Neutrophil (primary cell): ENCODE results near the gene WDR36.

Experiments used
- H3K27ac ChIP-seq: fragments of 200-600 bp; sonication (generic); 2 replicates; pipeline ENCODE4 v1.5.1; 2016; ENCODE audit warnings: mild to moderate bottlenecking, moderate library complexity
- H3K27me3 ChIP-seq: fragments of 200-600 bp; sonication (generic); 2 replicates; pipeline ENCODE4 v1.6.0; 2016; ENCODE audit warnings: mild to moderate bottlenecking
- H3K36me3 ChIP-seq: fragments of 200-600 bp; sonication (generic); 2 replicates; pipeline ENCODE4 v1.5.1; 2017
- H3K4me1 ChIP-seq, 2 experiments: fragments of 200-600 bp in 1 of 2; sonication (generic) in 1 of 2; 1 replicate in 1 of 2; 2 replicates in 1 of 2; pipeline versions ENCODE4 v1.5.1 to v1.6.1; 2013 to 2016; ENCODE audit warnings: low read depth in 1 of 2, low read length in 1 of 2, mild to moderate bottlenecking in 1 of 2, moderate library complexity in 1 of 2; ENCODE audit not compliant: control insufficient read depth in 1 of 2, insufficient read depth in 1 of 2
- H3K4me3 ChIP-seq, 2 experiments: fragments of 200-600 bp in 1 of 2; sonication (generic) in 1 of 2; 1 replicate in 1 of 2; 2 replicates in 1 of 2; pipeline ENCODE4 v1.5.1; 2013 to 2016; ENCODE audit warnings: low read depth in 1 of 2, low read length in 1 of 2, mild to moderate bottlenecking in 1 of 2, moderate library complexity in 1 of 2
- H3K9me3 ChIP-seq: fragments of 200-600 bp; sonication (generic); 2 replicates; pipeline ENCODE4 v1.5.1; 2016
- TF ChIP-seq, protein P1 (sequence below): fragments of 200-600 bp; sonication (generic); IDR thresholded peaks from 2 replicates; pipeline ENCODE4 v1.5.1; 2016; ENCODE audit warnings: antibody characterized with exemption

The WDR36 gene

DNA sequence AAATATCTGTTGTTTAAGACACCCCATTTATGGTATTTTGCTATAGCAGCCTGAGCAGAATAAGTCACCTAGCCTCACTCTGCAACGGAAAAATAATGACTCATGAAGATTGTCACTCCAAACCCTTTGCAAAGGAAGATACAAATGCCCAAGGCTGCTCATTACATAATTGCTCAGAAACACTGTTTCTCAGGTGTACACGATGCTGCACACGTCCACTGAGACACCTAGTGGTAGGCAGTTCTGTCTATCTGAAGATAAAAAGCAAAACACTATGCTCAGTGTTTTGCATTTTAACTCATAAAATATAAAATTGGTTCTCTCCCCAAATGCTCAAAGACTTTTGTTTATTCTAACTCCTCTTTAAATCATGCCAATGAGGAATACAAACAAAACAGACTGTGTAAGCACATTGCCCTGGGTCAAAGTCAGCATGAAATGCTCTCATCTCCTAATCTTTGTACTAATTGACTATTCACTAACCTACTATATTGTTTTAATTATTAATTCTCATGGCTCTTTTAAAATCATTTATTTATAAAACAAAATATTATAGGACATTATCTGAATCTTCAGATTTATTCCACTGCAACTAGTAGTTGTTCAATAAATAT lies 28.3 kb upstream of the WDR36 start:
- peaks cover 64% of the 10 kb centered on the region for H3K27me3 ChIP-seq
- no peak overlapping the region for H3K4me3 ChIP-seq
- H3K36me3 ChIP-seq = no peaks in the 10 kb centered on the region
- H3K27ac ChIP-seq = no peak overlapping the region
- no peaks in the 10 kb centered on the region for H3K9me3 ChIP-seq
- TF ChIP-seq, protein P1, sequence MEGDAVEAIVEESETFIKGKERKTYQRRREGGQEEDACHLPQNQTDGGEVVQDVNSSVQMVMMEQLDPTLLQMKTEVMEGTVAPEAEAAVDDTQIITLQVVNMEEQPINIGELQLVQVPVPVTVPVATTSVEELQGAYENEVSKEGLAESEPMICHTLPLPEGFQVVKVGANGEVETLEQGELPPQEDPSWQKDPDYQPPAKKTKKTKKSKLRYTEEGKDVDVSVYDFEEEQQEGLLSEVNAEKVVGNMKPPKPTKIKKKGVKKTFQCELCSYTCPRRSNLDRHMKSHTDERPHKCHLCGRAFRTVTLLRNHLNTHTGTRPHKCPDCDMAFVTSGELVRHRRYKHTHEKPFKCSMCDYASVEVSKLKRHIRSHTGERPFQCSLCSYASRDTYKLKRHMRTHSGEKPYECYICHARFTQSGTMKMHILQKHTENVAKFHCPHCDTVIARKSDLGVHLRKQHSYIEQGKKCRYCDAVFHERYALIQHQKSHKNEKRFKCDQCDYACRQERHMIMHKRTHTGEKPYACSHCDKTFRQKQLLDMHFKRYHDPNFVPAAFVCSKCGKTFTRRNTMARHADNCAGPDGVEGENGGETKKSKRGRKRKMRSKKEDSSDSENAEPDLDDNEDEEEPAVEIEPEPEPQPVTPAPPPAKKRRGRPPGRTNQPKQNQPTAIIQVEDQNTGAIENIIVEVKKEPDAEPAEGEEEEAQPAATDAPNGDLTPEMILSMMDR = no peak
- no peaks in the 10 kb centered on the region for H3K4me1 ChIP-seq

DNA sequence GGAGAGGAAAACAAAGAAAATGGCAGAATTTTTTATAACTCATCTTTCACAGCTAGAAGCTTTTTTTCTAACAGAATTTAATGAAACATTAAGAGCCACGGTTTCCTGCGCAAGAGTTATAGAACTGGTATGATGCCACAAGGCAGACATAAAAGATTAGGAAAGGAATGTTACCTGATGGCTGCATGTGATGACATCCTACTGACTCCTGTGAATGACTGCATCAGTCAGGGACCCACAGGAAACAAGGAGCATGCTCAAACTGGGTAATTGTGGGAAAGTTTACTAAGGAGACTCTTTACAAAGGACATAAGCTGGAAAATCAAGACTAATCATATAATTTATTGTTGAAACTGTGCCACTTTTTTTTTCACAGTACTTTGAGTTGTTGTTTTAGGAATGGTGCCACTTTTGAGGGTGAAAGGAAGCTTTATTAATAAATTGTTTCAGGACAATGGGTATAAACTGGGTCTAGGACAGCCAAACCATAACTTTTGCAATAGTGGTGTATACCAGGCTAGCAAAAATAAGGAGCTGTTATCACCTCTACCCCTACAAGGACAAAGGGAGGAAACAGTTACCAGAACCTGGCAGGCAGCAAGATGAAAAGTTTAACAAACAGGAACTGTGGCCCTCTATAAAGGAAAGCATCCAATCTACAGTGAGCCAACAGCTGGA lies 25.7 kb upstream of the WDR36 start:
- H3K27ac ChIP-seq = no peak overlapping the region
- TF ChIP-seq, protein P1 = no peak
- H3K4me3 ChIP-seq = no peak overlapping the region
- H3K27me3 ChIP-seq = peaks cover 90% of the 10 kb centered on the region
- H3K9me3 ChIP-seq = no peaks in the 10 kb centered on the region
- no peaks in the 10 kb centered on the region for H3K36me3 ChIP-seq
- no peaks in the 10 kb centered on the region for H3K4me1 ChIP-seq

DNA sequence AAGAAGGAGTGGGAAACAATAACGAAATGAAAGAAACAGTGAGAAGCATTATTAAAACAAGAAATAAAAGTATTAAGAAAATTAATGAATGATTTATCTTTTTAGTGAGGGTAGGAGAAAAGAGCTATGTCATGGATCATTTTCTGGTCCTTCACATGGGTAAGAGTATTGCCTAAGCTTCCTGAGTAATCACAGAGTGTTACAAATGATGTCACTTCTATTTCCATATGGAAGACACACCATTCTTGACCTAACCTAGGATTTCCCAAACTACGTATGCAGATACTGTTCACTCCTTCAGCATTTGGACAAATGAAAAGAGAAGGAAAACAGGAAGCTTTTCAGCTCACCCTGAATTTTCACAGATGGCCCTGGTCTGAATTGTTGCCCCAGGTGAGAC lies 23.9 kb upstream of the WDR36 start:
- TF ChIP-seq, protein P1 = no peak
- no peaks in the 10 kb centered on the region for H3K36me3 ChIP-seq
- H3K4me3 ChIP-seq = no peak overlapping the region
- peaks cover 98% of the 10 kb centered on the region for H3K27me3 ChIP-seq
- no peaks in the 10 kb centered on the region for H3K9me3 ChIP-seq
- H3K27ac ChIP-seq = no peak overlapping the region
- H3K4me1 ChIP-seq = peaks cover 5% of the 10 kb centered on the region in 2 experiments

DNA sequence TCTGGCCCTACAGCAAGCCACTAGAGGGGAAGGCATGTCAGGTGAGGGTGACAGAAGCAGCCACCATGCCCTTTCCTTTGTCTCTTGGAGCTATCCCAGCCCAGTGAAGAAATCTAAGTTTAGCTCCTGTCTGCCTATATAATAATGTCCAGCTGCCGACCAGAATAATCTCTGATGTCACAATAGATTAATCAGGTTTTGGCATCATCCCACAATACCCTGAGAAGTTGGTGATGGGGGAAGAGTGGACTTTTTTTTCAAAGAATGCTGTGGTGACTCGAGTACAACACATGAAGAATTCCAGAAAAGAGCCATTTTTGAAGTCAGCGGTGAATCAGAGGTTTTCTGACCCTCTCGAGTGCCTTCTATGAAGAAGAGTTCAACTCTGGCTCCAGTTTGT lies 22.3 kb upstream of the WDR36 start:
- Histone ChIP-seq H3K4me3 (no peak overlapping the region), H3K36me3 (no peaks in the 10 kb centered on the region), H3K27me3 (peaks cover 95% of the 10 kb centered on the region), H3K4me1 (peaks cover 5 to 12% of the 10 kb centered on the region in 2 experiments), H3K27ac (no peak overlapping the region), H3K9me3 (no peaks in the 10 kb centered on the region)
- TF ChIP-seq, protein P1 = no peak

DNA sequence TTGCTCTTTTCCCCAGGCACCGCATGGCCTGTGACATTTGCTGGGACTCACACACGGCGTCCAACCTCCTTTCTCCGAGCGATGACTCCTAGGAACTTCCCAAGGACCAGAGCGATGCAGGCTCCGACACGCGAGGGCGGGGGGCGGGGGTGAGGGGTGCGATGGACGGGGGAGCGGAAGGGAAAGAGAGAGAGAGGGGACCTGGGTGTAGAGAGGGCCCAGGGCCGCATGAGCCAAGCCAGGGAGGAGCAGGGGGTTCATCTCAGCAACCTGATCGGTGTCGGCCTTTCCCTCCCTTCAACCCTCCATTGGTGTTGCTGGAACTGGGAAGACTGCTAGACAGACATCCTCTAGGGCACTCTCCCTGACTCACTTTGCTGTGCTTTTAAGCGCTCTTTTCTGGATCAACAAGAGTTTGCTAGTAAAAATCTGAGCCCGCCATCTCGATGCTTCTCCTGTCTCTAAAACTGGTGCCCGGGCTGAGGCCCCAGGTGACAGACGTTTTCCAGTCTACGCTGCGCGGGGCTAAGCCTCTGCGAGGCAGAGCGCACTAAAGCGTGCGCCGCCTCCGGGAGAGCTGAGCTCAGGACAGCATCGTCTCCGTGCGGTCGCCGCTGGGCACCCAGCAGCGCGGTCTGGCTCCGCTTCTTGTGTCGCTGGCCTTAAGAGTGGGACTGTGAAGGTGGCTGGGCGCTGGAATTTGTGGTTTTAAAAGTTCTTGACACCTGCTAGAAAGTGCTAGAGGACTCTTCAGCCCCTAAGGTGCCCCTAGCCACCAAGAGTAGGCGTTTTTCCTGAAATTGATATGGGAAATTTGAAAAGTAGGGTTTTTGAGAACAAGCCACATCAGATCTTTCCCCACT lies 21.6 kb upstream of the WDR36 start:
- Histone ChIP-seq H3K4me3 (no peak overlapping the region), H3K27ac (no peak overlapping the region)

More for the DNA sequence above, 21.6 kb upstream of the WDR36 start:
- TF ChIP-seq, protein P1 = no peak
- no peaks in the 10 kb centered on the region for H3K9me3 ChIP-seq
- no peaks in the 10 kb centered on the region for H3K36me3 ChIP-seq
- H3K27me3 ChIP-seq = peaks cover 89% of the 10 kb centered on the region
- H3K4me1 ChIP-seq = peaks cover 5 to 12% of the 10 kb centered on the region in 2 experiments
